Activated CD4-positive, alpha-beta T cell treated with anti-CD3 and anti-CD28 coated beads for 1 hour (primary cell): ENCODE measurements around the gene SNRPD2.

Experiments used
- DNase-seq: peaks from one replicate; pipeline ENCODE4 v3.0.0-alpha.2; 2020

SNRPD2 gene

GRCh38 chr19:45653634-45654033 lies 38.1 kb downstream of the SNRPD2 start:
- DNase-seq: no peak

DNA sequence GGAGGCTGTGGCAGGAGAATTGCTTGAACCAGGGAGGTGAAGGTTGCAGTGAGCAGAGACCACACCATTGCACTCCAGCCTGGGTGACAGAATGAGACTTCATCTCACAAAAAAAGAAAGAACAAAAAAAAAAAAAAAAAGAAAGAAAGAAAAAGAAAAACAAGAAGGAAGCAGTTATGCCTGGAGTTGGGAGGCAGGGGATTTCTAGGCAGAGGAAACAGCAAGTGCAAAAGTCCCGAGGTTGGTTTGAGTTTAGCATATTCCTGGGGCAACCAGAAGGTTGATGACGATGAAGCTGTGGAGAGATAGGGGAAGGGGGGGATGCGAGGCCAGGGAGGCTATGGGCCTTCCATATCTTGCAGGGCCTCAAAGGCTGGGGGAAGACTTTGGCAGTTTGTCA lies 41.0 kb downstream of the SNRPD2 start:
- no peak for DNase-seq

DNA sequence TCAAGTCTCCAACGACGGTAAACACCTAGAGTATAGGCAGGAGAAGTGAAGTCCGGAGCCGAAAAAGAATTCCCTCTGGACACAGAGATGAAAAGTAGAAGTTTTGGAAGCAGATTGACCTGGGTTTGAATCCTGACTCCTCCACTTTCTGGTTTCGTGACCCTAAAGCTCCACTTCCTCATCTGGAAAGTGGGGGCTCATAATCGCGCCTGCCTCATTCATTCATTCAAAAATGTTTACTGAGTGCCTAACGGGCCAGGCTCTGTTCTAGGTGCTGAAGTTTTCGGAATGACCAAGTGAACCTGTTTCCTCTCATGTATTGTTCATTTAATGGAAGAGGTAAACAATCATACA lies 45.4 kb downstream of the SNRPD2 start:
- no peak for DNase-seq

DNA sequence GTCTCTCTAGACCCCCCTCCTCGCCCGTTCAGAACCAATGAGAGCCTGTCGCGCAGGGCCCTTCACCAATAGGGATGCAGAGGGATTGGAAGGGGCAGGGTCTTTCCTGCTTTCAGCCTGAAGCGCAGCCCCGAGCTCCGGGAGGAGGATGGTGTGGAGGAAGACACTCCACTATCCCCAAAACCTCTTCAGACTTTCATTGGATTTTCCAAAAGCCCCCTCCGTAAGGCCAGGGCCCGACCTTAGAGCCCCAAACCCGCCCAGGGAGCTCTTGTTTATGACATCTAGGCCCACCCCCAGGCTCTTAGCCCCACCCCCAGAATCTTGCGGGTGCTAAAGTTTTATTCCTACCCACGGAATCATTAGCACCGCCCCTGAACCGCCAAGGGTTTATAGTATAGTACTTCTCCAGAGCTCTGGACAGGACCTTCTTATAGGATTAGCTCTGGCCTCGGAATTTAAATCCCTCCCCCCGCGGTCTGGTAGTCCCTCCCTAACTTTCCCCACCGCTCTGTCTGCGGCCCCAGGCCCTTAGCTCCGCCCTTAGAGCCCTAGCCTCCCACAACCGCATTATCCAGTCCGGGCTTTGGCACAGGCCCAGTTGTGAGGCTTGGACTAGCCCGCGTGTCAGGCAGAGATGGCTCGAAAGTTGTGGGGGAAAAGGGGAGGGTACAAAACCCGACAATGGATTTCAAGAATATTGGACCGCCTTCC lies 46.0 kb downstream of the SNRPD2 start:
- peak; percentile 52 for DNase-seq

- no peak for DNase-seq
Measured at GRCh38 chr19:45645068-45645630, 46.6 kb downstream of the SNRPD2 start.

- no peak for DNase-seq
Measured at GRCh38 chr19:45643927-45644771, 47.6 kb downstream of the SNRPD2 start.

DNA sequence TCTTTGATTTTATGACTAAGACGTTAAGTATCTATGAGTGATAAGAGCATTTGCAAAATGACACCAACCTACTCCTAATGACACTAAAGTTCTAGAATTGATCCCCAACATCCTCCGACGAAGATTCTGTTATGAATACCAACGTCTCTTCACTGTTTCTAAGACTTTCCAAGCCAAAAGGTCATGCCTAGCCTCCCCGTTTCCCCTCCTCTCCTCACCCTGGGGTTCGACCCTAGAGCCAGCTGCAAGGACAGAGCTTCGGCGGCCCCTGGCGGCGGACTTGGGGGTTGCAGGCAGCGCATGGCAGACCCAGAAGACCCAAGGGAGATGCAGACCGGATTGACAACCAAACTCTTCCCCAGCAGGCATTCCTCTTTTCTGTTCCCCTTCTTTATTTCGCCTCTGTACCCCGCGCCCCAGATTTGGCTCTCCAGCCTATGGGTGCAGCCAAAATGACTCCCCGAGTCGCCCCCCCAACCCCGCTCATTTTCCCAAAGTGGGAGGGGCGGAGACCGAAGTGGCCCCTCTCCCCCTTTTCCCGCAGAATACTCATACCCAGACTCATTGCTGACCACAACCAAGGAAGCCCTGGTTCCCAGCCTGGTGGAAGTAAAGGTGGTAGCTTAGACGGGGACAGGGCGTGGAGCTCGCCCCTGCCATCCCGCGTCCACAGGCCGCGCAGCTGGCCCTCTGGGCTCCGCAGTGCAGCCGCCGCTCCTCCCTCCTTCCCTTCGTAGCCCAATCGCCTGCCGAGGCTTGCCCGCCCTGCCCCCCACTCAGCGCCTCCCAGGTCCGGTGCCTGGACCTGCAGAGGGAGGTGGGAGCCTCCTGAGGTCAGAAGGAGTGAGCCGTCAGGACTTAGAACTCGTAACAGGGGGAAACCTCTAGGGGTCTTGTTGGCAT lies 48.5 kb downstream of the SNRPD2 start:
- DNase-seq: peak; percentile 82

DNA sequence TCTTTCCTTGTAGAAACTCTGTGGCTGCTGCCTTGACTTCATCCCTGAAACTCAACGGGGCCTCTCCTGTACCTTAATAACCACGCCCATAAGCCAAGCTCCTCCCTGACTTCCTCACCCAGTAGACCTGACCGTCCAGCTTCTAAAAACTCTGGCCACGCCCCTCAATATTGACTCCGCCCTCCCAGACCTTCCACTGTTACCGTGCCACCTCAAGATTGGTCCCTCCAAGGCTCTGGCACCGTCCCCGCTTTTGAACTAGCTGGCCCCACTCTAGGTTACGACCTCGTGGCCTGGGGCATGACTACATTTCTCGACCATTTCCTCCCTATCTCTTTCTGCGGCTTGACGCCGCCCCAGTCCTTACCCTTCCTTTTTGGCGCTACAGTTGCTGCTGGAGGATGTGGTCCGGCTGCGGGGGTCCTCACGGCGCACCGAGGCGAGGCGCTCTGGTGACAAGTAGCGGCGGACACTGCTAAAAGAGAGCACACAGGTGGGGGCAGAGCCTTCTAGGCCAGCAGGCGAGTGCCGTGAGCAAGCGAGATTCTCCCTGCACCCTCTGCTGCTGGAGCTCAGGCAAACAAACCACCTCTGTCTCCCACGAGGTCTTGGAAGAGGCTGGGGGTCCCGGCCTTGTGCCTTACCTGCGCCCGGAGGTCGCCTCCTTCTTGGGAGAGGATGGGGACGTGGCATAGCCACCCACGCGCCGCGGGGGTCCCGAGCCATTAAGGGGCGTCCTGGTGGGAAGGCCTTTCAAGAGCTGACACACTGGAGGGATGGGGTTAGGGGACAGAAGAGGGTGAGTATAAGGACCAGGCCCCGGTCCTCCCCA lies 50.3 kb downstream of the SNRPD2 start:
- DNase-seq: peak; percentile 25

- no peak for DNase-seq
Measured at GRCh38 chr19:45640849-45641273, 50.9 kb downstream of the SNRPD2 start.

GRCh38 chr19:45638930-45639729 lies 52.6 kb downstream of the SNRPD2 start, which contains the start of gene EML2:
Gene EML2, minus strand, starts transcription at chr19:45639397. Its CDS starts 21 bp downstream, at chr19:45639376.
- DNase-seq: peak; percentile 38

DNA sequence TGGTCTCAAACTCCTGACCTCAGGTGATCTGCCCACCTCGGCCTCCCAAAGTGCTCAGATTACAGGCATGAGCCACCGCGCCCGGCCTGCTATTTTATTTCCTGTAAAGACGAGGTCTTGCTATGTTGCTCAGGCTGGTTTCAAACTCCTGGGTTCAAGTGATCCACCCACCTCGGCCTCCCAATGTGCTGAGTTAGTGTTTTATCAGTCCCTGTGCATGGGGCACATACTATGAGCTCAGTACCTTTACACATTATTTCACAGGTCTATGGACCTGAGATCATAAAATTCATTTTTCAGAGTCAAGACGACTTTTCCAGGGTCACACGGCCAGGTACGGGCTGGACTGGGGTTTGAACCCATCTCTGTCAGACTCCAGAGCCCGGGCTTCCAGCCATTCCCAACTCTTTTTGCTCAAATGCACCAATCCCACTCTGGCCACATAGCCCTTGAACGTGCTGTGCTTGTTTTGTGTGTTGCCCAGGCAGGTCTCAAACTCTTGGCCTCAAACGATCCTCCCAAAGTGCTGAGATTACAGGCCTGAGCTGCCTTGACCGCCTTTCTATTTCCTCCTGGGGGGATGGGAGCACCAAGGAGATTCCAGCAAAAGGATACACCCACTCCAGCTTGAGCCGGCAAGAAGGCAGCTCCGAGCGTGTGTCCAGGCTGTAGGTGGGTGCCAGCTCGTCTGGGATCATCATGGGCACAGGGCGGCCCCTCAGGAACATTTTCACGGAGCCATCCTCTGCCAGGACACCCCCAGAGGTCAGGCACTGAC lies 53.7 kb downstream of the SNRPD2 start:
- DNase-seq: no peak
